H1 (cell line): ENCODE data around the gene GOLGA3. TPM values are rescaled to one million over a fixed set of nuclear protein-coding genes. Genes with fewer than 3 reads are reported as not detected.

ENCODE experiments used
- CTCF ChIA-PET: fragments of 300-600 bp; sonication (Branson Sonifier 250); formaldehyde crosslinking; loops from one replicate; lab custom pipeline; 2021; ENCODE audit not compliant: partially characterized antibody; lab: Charles Lee
- POLR2A ChIA-PET: fragments of 300-600 bp; sonication (Branson Sonifier 250); formaldehyde crosslinking; loops from one replicate; lab custom pipeline; 2021; ENCODE audit warnings: inconsistent platforms; ENCODE audit not compliant: partially characterized antibody; lab: Charles Lee
- DNase-seq, 2 experiments: peaks; one replicate each; pipeline versions ENCODE4 v3.0.0 to v3.0.0-alpha.2; 2010 to 2022; ENCODE audit warnings: low spot score in 2 of 2, low read depth in 1 of 2, mixed read lengths in 1 of 2
- FAIRE-seq: peaks from 2 replicates; lab custom pipeline; 2011; peaks lifted over from hg19 to GRCh38; lab: Jason Lieb, UNC
- H2AFZ ChIP-seq: 2 replicates; pipeline ENCODE4 v1.8.1; 2012; ENCODE audit warnings: low read length, inconsistent platforms
- H2AK5ac ChIP-seq: 2 replicates; pipeline ENCODE4 v1.6.1; 2013; ENCODE audit warnings: low read depth, low read length
- H2BK120ac ChIP-seq: replicated peaks from 2 replicates; pipeline ENCODE3; 2013; ENCODE audit warnings: low read depth, low read length, inconsistent platforms
- H2BK12ac ChIP-seq: 2 replicates; pipeline ENCODE4 v1.6.1; 2013; ENCODE audit warnings: low read depth, low read length
- H2BK15ac ChIP-seq: 2 replicates; pipeline ENCODE4 v1.6.1; 2013; ENCODE audit warnings: low read length
- H2BK20ac ChIP-seq: 2 replicates; pipeline ENCODE4 v1.6.1; 2013; ENCODE audit warnings: low read length
- H2BK5ac ChIP-seq: 2 replicates; pipeline ENCODE4 v1.6.1; 2013; ENCODE audit warnings: low read depth, low read length
- H3K14ac ChIP-seq: 2 replicates; pipeline ENCODE4 v1.6.1; 2013; ENCODE audit warnings: inconsistent platforms; ENCODE audit not compliant: insufficient read length
- H3K18ac ChIP-seq: 2 replicates; pipeline ENCODE4 v1.6.1; 2013; ENCODE audit warnings: low read length; ENCODE audit errors: extremely low read depth
- H3K23ac ChIP-seq: 2 replicates; pipeline ENCODE4 v1.6.1; 2013; ENCODE audit warnings: inconsistent platforms; ENCODE audit not compliant: insufficient read length
- H3K23me2 ChIP-seq: 2 replicates; pipeline ENCODE4 v1.6.1; 2013; ENCODE audit warnings: low read depth, low read length
- H3K27ac ChIP-seq: 2 replicates; pipeline ENCODE4 v1.6.1; 2011; ENCODE audit warnings: low read depth, low read length, inconsistent platforms
- H3K27me3 ChIP-seq, 4 experiments: replicated peaks in 1 of 4; 1 replicate in 1 of 4; 2 replicates in 3 of 4; pipeline versions ENCODE4 v1.6.1 to v1.8.1; 2011 to 2013; ENCODE audit warnings: low read length in 3 of 4, mild to moderate bottlenecking in 3 of 4, inconsistent platforms in 2 of 4, mixed read lengths in 2 of 4, moderate library complexity in 1 of 4; ENCODE audit not compliant: control insufficient read depth in 3 of 4, insufficient read depth in 3 of 4; ENCODE audit errors: extremely low read depth in 1 of 4
- H3K36me3 ChIP-seq, 4 experiments: 2 replicates each; pipeline versions ENCODE4 v1.6.1 to v1.8.1; 2011 to 2013; ENCODE audit warnings: mild to moderate bottlenecking in 4 of 4, low read length in 3 of 4, moderate library complexity in 2 of 4, control low read depth in 1 of 4, inconsistent platforms in 1 of 4; ENCODE audit not compliant: insufficient read depth in 4 of 4, control insufficient read depth in 2 of 4
- H3K4ac ChIP-seq: replicated peaks from 2 replicates; pipeline ENCODE3; 2013; ENCODE audit warnings: low read length, low read depth, mixed read lengths, inconsistent platforms; ENCODE audit not compliant: insufficient read length
- H3K4me1 ChIP-seq, 4 experiments: replicated peaks in 1 of 4; 1 replicate in 1 of 4; 2 replicates in 3 of 4; pipeline versions ENCODE4 v1.6.1 to v1.8.1; 2011 to 2013; ENCODE audit warnings: low read length in 3 of 4, inconsistent platforms in 2 of 4, mixed read lengths in 1 of 4; ENCODE audit not compliant: insufficient read depth in 4 of 4, control insufficient read depth in 3 of 4
- H3K4me2 ChIP-seq, 2 experiments: 2 replicates each; pipeline versions ENCODE4 v1.6.1 to v1.8.1; 2011 to 2013; ENCODE audit warnings: low read depth in 2 of 2, low read length in 2 of 2, control low read depth in 1 of 2, inconsistent platforms in 1 of 2, mild to moderate bottlenecking in 1 of 2; ENCODE audit not compliant: insufficient read depth in 1 of 2
- H3K4me3 ChIP-seq, 4 experiments: fragments of 200-600, 300-600 bp in 1 of 4; sonication (generic), shearing (Covaris generic), sonication (Bioruptor Twin) in 1 of 4; 2 replicates each; pipeline versions ENCODE4 v1.5.1 to v1.8.1; 2011 to 2016; ENCODE audit warnings: low read length in 4 of 4, low read depth in 3 of 4, control low read depth in 2 of 4, inconsistent platforms in 2 of 4, mild to moderate bottlenecking in 2 of 4, mixed read lengths in 1 of 4, moderate library complexity in 1 of 4; ENCODE audit not compliant: insufficient read depth in 2 of 4; ENCODE audit errors: extremely low read depth in 1 of 4
- H3K56ac ChIP-seq: replicated peaks from 2 replicates; pipeline ENCODE3; 2013; ENCODE audit warnings: low read depth, mild to moderate bottlenecking, mixed read lengths, low read length, inconsistent platforms; ENCODE audit not compliant: insufficient read length
- H3K79me1 ChIP-seq: 2 replicates; pipeline ENCODE4 v1.6.1; 2013; ENCODE audit warnings: low read depth, low read length, control low read depth
- H3K79me2 ChIP-seq, 2 experiments: 2 replicates each; pipeline versions ENCODE4 v1.6.1 to v1.8.1; 2012 to 2013; ENCODE audit warnings: low read length in 2 of 2, mild to moderate bottlenecking in 2 of 2, inconsistent platforms in 1 of 2; ENCODE audit not compliant: insufficient read depth in 2 of 2, control insufficient read depth in 1 of 2
- H3K9ac ChIP-seq, 4 experiments: replicated peaks in 1 of 4; 1 replicate in 1 of 4; 2 replicates in 3 of 4; pipeline versions ENCODE4 v1.6.1 to v1.8.1; 2011 to 2013; ENCODE audit warnings: low read depth in 3 of 4, low read length in 3 of 4, control low read depth in 2 of 4, mild to moderate bottlenecking in 2 of 4, moderate library complexity in 2 of 4, inconsistent platforms in 1 of 4; ENCODE audit errors: extremely low read depth in 1 of 4
- H3K9me3 ChIP-seq, 2 experiments: 2 replicates each; pipeline versions ENCODE4 v1.6.1 to v1.8.1; 2012 to 2013; ENCODE audit warnings: mild to moderate bottlenecking in 2 of 2, moderate library complexity in 2 of 2, control low read depth in 1 of 2, inconsistent platforms in 1 of 2, low read depth in 1 of 2, low read length in 1 of 2, mixed read lengths in 1 of 2; ENCODE audit not compliant: insufficient read depth in 2 of 2
- H4K20me1 ChIP-seq, 2 experiments: replicated peaks in 1 of 2; 2 replicates each; pipeline versions ENCODE3 to v1.8.1; 2011 to 2013; ENCODE audit warnings: inconsistent platforms in 2 of 2, low read length in 2 of 2, mild to moderate bottlenecking in 1 of 2; ENCODE audit not compliant: insufficient read depth in 2 of 2, control insufficient read depth in 1 of 2
- H4K5ac ChIP-seq: 2 replicates; pipeline ENCODE4 v1.6.1; 2013; ENCODE audit warnings: low read length, low read depth, mixed read lengths, inconsistent platforms; ENCODE audit not compliant: insufficient read length
- H4K8ac ChIP-seq: 2 replicates; pipeline ENCODE4 v1.8.0; 2013; ENCODE audit warnings: mild to moderate bottlenecking, moderate library complexity, low read length, inconsistent platforms; ENCODE audit not compliant: insufficient read depth; ENCODE audit errors: extremely low read depth
- H4K91ac ChIP-seq: replicated peaks from 2 replicates; pipeline ENCODE3; 2013; ENCODE audit warnings: low read length, mixed read lengths, inconsistent platforms; ENCODE audit not compliant: insufficient read length
- CBX5 ChIP-seq: fragments of 300-800, 300-1000 bp; sonication (generic); IDR thresholded peaks from 2 replicates; pipeline ENCODE4 v1.7.1; 2016; ENCODE audit warnings: antibody characterized with exemption, low read length, low read depth
- CTBP2 ChIP-seq: IDR thresholded peaks from 2 replicates; pipeline ENCODE4 v1.7.0; 2011; ENCODE audit warnings: borderline replicate concordance, mild to moderate bottlenecking, moderate library complexity, mixed read lengths, low read length; ENCODE audit not compliant: insufficient read depth, insufficient read length
- CTCF ChIP-seq, 3 experiments: IDR thresholded peaks; 1 replicate in 2 of 3; 2 replicates in 1 of 3; pipeline versions ENCODE4 v1.5.1 to v1.6.1; 2011; ENCODE audit warnings: low read length in 3 of 3, mild to moderate bottlenecking in 3 of 3, inconsistent platforms in 2 of 3, low read depth in 1 of 3, moderate library complexity in 1 of 3; ENCODE audit not compliant: insufficient read depth in 1 of 3; ENCODE audit errors: control extremely low read depth in 1 of 3
- EP300 ChIP-seq, 2 experiments: IDR thresholded peaks; 1 replicate in 1 of 2; 2 replicates in 1 of 2; pipeline ENCODE4 v1.6.1; 2011 to 2012; ENCODE audit warnings: low read depth in 2 of 2, low read length in 2 of 2, mild to moderate bottlenecking in 2 of 2, borderline replicate concordance in 1 of 2, inconsistent platforms in 1 of 2, moderate library complexity in 1 of 2
- HDAC6 ChIP-seq: IDR thresholded peaks from one replicate; pipeline ENCODE4 v1.7.1; 2012; ENCODE audit warnings: low read depth, mild to moderate bottlenecking, inconsistent platforms, low read length, moderate library complexity
- SUZ12 ChIP-seq: fragments of 200-600 bp; sonication (generic); IDR thresholded peaks from 2 replicates; pipeline ENCODE4 v1.6.1; 2012; ENCODE audit warnings: mild to moderate bottlenecking, inconsistent platforms, low read length, moderate library complexity, mixed read lengths
- USF2 ChIP-seq: IDR thresholded peaks from 2 replicates; pipeline ENCODE4 v1.6.1; 2011; ENCODE audit warnings: low read length, improper control_type of control experiment
- WGBS, 2 experiments: shearing (Covaris generic) in 1 of 2; methylation state at CpG; one replicate each; pipeline versions ENCODE4 v1.1.6 to v1.1.7; 2013 to 2015; ENCODE audit warnings: low lambda C conversion rate in 2 of 2, mixed read lengths in 2 of 2, inconsistent platforms in 1 of 2, low coverage in 1 of 2, missing lambda C conversion rate in 1 of 2; ENCODE audit not compliant: insufficient replicate concordance in 2 of 2, insufficient coverage in 1 of 2, insufficient read length in 1 of 2; ENCODE audit errors: extremely low coverage in 1 of 2, missing lambda C conversion rate in 1 of 2; 5-methylcytosine and 5-hydroxymethylcytosine counted together
- polyA plus RNA-seq, 7 experiments: library from polyadenylated mRNA; depleted of rRNA in 3 of 7; stranded (reverse) in 5 of 7; unstranded in 2 of 7; fragments of >200 nt in 5 of 7; fragments of 200-250 nt in 2 of 7; gene quantifications; 1 replicate in 5 of 7; 2 replicates in 1 of 7; 4 replicates in 1 of 7; pipeline versions ENCODE4 v1.2.1 to v1.2.3, GENCODE V29; 2011 to 2013; ENCODE audit warnings: missing spikeins in 2 of 7, mixed read lengths in 2 of 7
- total RNA-seq: library from RNA; stranded (reverse); fragmentation: NEBNext Ultra II Directional; extraction: Animal tissue kit (Norgen Biotek cat#: 25700); gene quantifications from 2 replicates; pipeline ENCODE4 v1.2.1, GENCODE V29; 2021

The GOLGA3 gene
- total and polyA plus RNA-seq, 2 of the 8 experiments (the other 6 are each of a cell fraction or from before 2014, with no cell fraction given) = 6.4 to 33.1 TPM

- Histone ChIP-seq H3K14ac (no peak overlapping the region), H2AK5ac (no peak overlapping the region), H3K23me2 (no peaks in the 10 kb centered on the region), H3K79me1 (no peaks in the 10 kb centered on the region; the same call in none of the 2 replicates), H3K23ac (no peak overlapping the region), H2BK12ac (no peak overlapping the region), H2BK5ac (no peak overlapping the region), H2BK15ac (no peak overlapping the region), H4K8ac (no peak overlapping the region; the same call in 1 of the 2 replicates), H3K4me1 (no peaks in the 10 kb centered on the region), H4K20me1 (peaks cover 0 to 4% of the 10 kb centered on the region in 2 experiments), H3K4ac (no peak overlapping the region), H3K18ac (no peak overlapping the region), H4K91ac (no peak overlapping the region), H3K79me2 (no peaks in the 10 kb centered on the region), H4K5ac (no peak overlapping the region), H3K27me3 (no peaks in the 10 kb centered on the region), H3K27ac (no peak overlapping the region), H3K56ac (no peak overlapping the region), H3K9me3 (no peaks in the 10 kb centered on the region), H3K4me2 (no peak overlapping the region), H3K36me3 (peaks cover 27 to 50% (median 47%) of the 10 kb centered on the region in 4 experiments), H2BK20ac (no peak overlapping the region), H2AFZ (no peak overlapping the region), H3K9ac (no peak overlapping the region), H3K4me3 (no peak overlapping the region), H2BK120ac (no peak overlapping the region)
- FAIRE-seq (no peak), DNase-seq (no peak)
- 92% methylated on average over 23 of the region's 24 CpGs; no CpG with 5 or more reads in 1 of the 2 experiments for WGBS, 2 experiments
- CTCF ChIA-PET = interaction anchor here (0.6 to 1.8 kb wide), 9 partner anchors 8 to 361 kb away, joined by 3 to 7 read pairs (median 4); no protein-coding TSS in a partner anchor
- POLR2A ChIA-PET = interaction anchor here (0.6 to 3.7 kb wide), 11 partner anchors 9 to 106 kb away, joined by 3 to 30 read pairs (median 4); partner anchors contain the start of genes ANKLE2 and PGAM5
- TF ChIP-seq EP300 (IDR thresholded peaks at IDR 0.05; ENCODE audit: borderline replicate concordance in 1 of 2, low read depth in 2 of 2, low read length in 2 of 2) (no peak), CTBP2 (no peak), SUZ12 (no peak), CBX5 (no peak), HDAC6 (no peak), CTCF (IDR thresholded peaks at IDR 0.05; ENCODE audit: control extremely low read depth in 1 of 3, insufficient read depth in 1 of 3, low read depth in 1 of 3, low read length in 3 of 3) (no peak), USF2 (no peak)
Observed at GRCh38 chr12:132775502-132776229, 53.0 kb downstream of the GOLGA3 start.
